Measurements from ENCODE around the gene COL11A2.

Gene COL11A2

GRCh38 chr6:33211666-33212422 is 19.6 kb upstream of the COL11A2 start:
- Mint-ChIP-seq H3K4me1 (ENCODE audit: low read depth) (peaks cover 31% of the 10 kb centered on the region), H3K36me3 (ENCODE audit: low read depth) (peaks cover 28% of the 10 kb centered on the region), H3K27me3 (ENCODE audit: low read depth) (peaks cover 38% of the 10 kb centered on the region), H3K27ac (no peak overlapping the region), H3K4me3 (no peak overlapping the region), H3K9me3 (no peaks in the 10 kb centered on the region)

- H3K4me3 Mint-ChIP-seq: no peak overlapping the region
- no peak overlapping the region for H3K27ac Mint-ChIP-seq
These were observed 18.9 kb upstream of the COL11A2 start for GRCh38 chr6:33211136-33211535.

GRCh38 chr6:33209856-33210255 is 17.6 kb upstream of the COL11A2 start:
- Mint-ChIP-seq H3K4me3 (peak overlapping the region; percentile 92), H3K27me3 (ENCODE audit: low read depth) (peaks cover 29% of the 10 kb centered on the region), H3K36me3 (ENCODE audit: low read depth) (peaks cover 28% of the 10 kb centered on the region), H3K9me3 (no peaks in the 10 kb centered on the region), H3K27ac (no peak overlapping the region), H3K4me1 (ENCODE audit: low read depth) (peaks cover 46% of the 10 kb centered on the region)

More at GRCh38 chr6:33211136-33211535, 18.9 kb upstream of the COL11A2 start:
- Mint-ChIP-seq H3K9me3 (no peaks in the 10 kb centered on the region), H3K27me3 (ENCODE audit: low read depth) (peaks cover 38% of the 10 kb centered on the region), H3K36me3 (ENCODE audit: low read depth) (peaks cover 28% of the 10 kb centered on the region), H3K4me1 (ENCODE audit: low read depth) (peaks cover 33% of the 10 kb centered on the region)

- Mint-ChIP-seq H3K27ac (peak within 1 kb of the TSS; percentile 93), H3K27me3 (ENCODE audit: low read depth) (peaks cover 15% of the 10 kb centered on the region), H3K4me1 (ENCODE audit: low read depth) (peaks cover 49% of the 10 kb centered on the region), H3K4me3 (peak within 1 kb of the TSS; percentile 92), H3K36me3 (ENCODE audit: low read depth) (peaks cover 30% of the 10 kb centered on the region), H3K9me3 (no peaks in the 10 kb centered on the region)
These were observed 16.1 kb upstream of the COL11A2 start, which contains the start of gene RING1 for GRCh38 chr6:33208091-33208967. RING1 (plus strand) TSS chr6:33208500; CDS start chr6:33208823, 323 bp downstream.

- H3K4me1 Mint-ChIP-seq (ENCODE audit: low read depth): peaks cover 51% of the 10 kb centered on the region
These were observed 15.4 kb upstream of the COL11A2 start for GRCh38 chr6:33207552-33208090.

GRCh38 chr6:33206864-33207551 is 14.7 kb upstream of the COL11A2 start:
- H3K4me1 Mint-ChIP-seq (ENCODE audit: low read depth): peaks cover 55% of the 10 kb centered on the region
- H3K27ac Mint-ChIP-seq: no peak overlapping the region
- peak overlapping the region; percentile 92 for H3K4me3 Mint-ChIP-seq
- no peaks in the 10 kb centered on the region for H3K9me3 Mint-ChIP-seq
- H3K27me3 Mint-ChIP-seq (ENCODE audit: low read depth): peaks cover 1% of the 10 kb centered on the region
- H3K36me3 Mint-ChIP-seq (ENCODE audit: low read depth): peaks cover 35% of the 10 kb centered on the region

More at GRCh38 chr6:33207552-33208090, 15.4 kb upstream of the COL11A2 start:
- peaks cover 8% of the 10 kb centered on the region for H3K27me3 Mint-ChIP-seq (ENCODE audit: low read depth)
- peak overlapping the region; percentile 93 for H3K27ac Mint-ChIP-seq
- H3K36me3 Mint-ChIP-seq (ENCODE audit: low read depth): peaks cover 35% of the 10 kb centered on the region
- H3K4me3 Mint-ChIP-seq: peak overlapping the region; percentile 92
- H3K9me3 Mint-ChIP-seq: no peaks in the 10 kb centered on the region

- H3K4me1 Mint-ChIP-seq (ENCODE audit: low read depth): peaks cover 60% of the 10 kb centered on the region
- peak overlapping the region; percentile 55 for H3K4me3 Mint-ChIP-seq
- no peaks in the 10 kb centered on the region for H3K27me3 Mint-ChIP-seq (ENCODE audit: low read depth)
- peaks cover 39% of the 10 kb centered on the region for H3K36me3 Mint-ChIP-seq (ENCODE audit: low read depth)
- peak overlapping the region; percentile 90 for H3K27ac Mint-ChIP-seq
- H3K9me3 Mint-ChIP-seq: no peaks in the 10 kb centered on the region
These were observed 14.0 kb upstream of the COL11A2 start for GRCh38 chr6:33206027-33206863.

- no peaks in the 10 kb centered on the region for H3K9me3 Mint-ChIP-seq
- H3K4me1 Mint-ChIP-seq (ENCODE audit: low read depth): peaks cover 63% of the 10 kb centered on the region
- no peaks in the 10 kb centered on the region for H3K27me3 Mint-ChIP-seq (ENCODE audit: low read depth)
- peak overlapping the region; percentile 94 for H3K4me3 Mint-ChIP-seq
- H3K36me3 Mint-ChIP-seq (ENCODE audit: low read depth): peaks cover 40% of the 10 kb centered on the region
- peak overlapping the region; percentile 90 for H3K27ac Mint-ChIP-seq
These were observed 13.1 kb upstream of the COL11A2 start for GRCh38 chr6:33205191-33206026.

- Mint-ChIP-seq H3K27ac (peak within 1 kb of the TSS; percentile 90), H3K4me1 (ENCODE audit: low read depth) (peaks cover 60% of the 10 kb centered on the region), H3K36me3 (ENCODE audit: low read depth) (peaks cover 35% of the 10 kb centered on the region), H3K9me3 (no peaks in the 10 kb centered on the region), H3K4me3 (peak within 1 kb of the TSS; percentile 99), H3K27me3 (ENCODE audit: low read depth) (no peaks in the 10 kb centered on the region)
These were observed 12.3 kb upstream of the COL11A2 start, which contains the start of gene HSD17B8 for GRCh38 chr6:33204415-33205190. HSD17B8 (plus strand) TSS chr6:33204655; CDS start chr6:33204669, 14 bp downstream.

GRCh38 chr6:33204165-33204414 is 11.8 kb upstream of the COL11A2 start:
- Mint-ChIP-seq H3K36me3 (ENCODE audit: low read depth) (peaks cover 30% of the 10 kb centered on the region), H3K4me1 (ENCODE audit: low read depth) (peaks cover 57% of the 10 kb centered on the region), H3K4me3 (peak overlapping the region; percentile 94), H3K9me3 (no peaks in the 10 kb centered on the region), H3K27ac (peak overlapping the region; percentile 79), H3K27me3 (ENCODE audit: low read depth) (no peaks in the 10 kb centered on the region)

GRCh38 chr6:33203443-33204164 is 11.3 kb upstream of the COL11A2 start:
- Mint-ChIP-seq H3K27me3 (ENCODE audit: low read depth) (no peaks in the 10 kb centered on the region), H3K36me3 (ENCODE audit: low read depth) (peaks cover 30% of the 10 kb centered on the region), H3K9me3 (no peaks in the 10 kb centered on the region), H3K4me1 (ENCODE audit: low read depth) (peaks cover 56% of the 10 kb centered on the region), H3K27ac (peak overlapping the region; percentile 79), H3K4me3 (peak overlapping the region; percentile 99)

- H3K36me3 Mint-ChIP-seq (ENCODE audit: low read depth): peaks cover 30% of the 10 kb centered on the region
- no peaks in the 10 kb centered on the region for H3K9me3 Mint-ChIP-seq
- peak overlapping the region; percentile 99 for H3K4me3 Mint-ChIP-seq
- peaks cover 64% of the 10 kb centered on the region for H3K4me1 Mint-ChIP-seq (ENCODE audit: low read depth)
- H3K27ac Mint-ChIP-seq: peak overlapping the region; percentile 19
- H3K27me3 Mint-ChIP-seq (ENCODE audit: low read depth): no peaks in the 10 kb centered on the region
These were observed 10.5 kb upstream of the COL11A2 start for GRCh38 chr6:33202799-33203198.

Data from T-helper 1 cell treated with Interleukin-12 subunit alpha and Interleukin-12 subunit beta and Interleukin-4 antibody, amounts not matched to agents 30 μg/mL and 1 μg/mL, for 36 hours (primary cell).